PFSK-1 (cell line): Measurements from ENCODE around the gene DCBLD1.

ENCODE experiments used
- POLR2AphosphoS5 ChIP-seq: IDR thresholded peaks from 2 replicates; pipeline ENCODE4 v1.6.1; 2012; ENCODE audit warnings: low read depth, mild to moderate bottlenecking, control low read depth, low read length, moderate library complexity
- SIN3A ChIP-seq: IDR thresholded peaks from 2 replicates; pipeline ENCODE4 v1.6.1; 2012; ENCODE audit warnings: mild to moderate bottlenecking, low read length, moderate library complexity, borderline replicate concordance; ENCODE audit not compliant: insufficient read depth
- TAF1 ChIP-seq: IDR thresholded peaks from 2 replicates; pipeline ENCODE4 v1.6.1; 2012; ENCODE audit warnings: low read length, control low read depth, borderline replicate concordance; ENCODE audit not compliant: insufficient read depth
- TF ChIP-seq, protein P1 (sequence below), 2 experiments: IDR thresholded peaks; 2 replicates each; pipeline versions ENCODE4 v1.6.1 to v1.8.0; 2011 to 2012; ENCODE audit warnings: low read depth in 2 of 2, low read length in 2 of 2, control low read depth in 1 of 2, inconsistent platforms in 1 of 2, mild to moderate bottlenecking in 1 of 2, moderate library complexity in 1 of 2; ENCODE audit not compliant: insufficient read depth in 1 of 2

DNA sequence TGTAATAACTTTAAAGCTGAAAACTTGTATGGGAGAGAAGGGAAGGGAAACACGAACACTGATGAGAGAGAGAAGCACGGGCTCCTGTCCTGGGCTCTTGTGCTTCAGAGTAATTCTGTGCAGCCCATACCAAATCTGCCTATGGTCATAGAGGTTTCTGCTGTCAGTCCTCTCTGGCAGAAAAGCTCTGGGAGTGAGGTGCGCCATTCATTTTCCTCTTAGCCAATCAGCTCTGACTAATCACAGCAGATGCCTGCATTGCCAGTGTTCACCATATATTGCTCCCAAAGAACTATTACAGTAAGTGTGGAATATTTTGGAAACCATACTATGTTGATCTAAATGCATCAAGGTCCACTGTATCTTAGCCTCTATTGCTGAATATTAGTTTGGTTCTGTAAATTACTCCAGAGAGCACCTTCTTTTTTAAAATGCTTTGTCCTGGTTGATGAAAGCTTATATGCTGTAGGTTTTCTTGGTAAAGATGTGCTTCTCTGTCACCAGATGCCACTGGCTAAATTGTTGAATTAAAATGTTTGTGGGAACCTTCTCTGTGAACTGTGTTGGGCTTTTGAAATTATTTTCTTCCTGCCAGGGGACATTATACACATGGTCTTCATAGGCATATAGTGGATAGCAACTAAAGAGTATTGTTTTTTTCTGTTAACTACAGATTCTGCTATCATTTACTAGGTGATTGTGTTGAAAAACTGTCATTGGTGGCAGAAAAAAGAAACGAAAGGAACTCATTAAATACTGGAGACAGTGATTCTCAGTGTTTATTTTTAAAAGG, 38.3 kb downstream of the DCBLD1 start:
- TF ChIP-seq, protein P1, sequence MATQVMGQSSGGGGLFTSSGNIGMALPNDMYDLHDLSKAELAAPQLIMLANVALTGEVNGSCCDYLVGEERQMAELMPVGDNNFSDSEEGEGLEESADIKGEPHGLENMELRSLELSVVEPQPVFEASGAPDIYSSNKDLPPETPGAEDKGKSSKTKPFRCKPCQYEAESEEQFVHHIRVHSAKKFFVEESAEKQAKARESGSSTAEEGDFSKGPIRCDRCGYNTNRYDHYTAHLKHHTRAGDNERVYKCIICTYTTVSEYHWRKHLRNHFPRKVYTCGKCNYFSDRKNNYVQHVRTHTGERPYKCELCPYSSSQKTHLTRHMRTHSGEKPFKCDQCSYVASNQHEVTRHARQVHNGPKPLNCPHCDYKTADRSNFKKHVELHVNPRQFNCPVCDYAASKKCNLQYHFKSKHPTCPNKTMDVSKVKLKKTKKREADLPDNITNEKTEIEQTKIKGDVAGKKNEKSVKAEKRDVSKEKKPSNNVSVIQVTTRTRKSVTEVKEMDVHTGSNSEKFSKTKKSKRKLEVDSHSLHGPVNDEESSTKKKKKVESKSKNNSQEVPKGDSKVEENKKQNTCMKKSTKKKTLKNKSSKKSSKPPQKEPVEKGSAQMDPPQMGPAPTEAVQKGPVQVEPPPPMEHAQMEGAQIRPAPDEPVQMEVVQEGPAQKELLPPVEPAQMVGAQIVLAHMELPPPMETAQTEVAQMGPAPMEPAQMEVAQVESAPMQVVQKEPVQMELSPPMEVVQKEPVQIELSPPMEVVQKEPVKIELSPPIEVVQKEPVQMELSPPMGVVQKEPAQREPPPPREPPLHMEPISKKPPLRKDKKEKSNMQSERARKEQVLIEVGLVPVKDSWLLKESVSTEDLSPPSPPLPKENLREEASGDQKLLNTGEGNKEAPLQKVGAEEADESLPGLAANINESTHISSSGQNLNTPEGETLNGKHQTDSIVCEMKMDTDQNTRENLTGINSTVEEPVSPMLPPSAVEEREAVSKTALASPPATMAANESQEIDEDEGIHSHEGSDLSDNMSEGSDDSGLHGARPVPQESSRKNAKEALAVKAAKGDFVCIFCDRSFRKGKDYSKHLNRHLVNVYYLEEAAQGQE (IDR thresholded peaks at IDR 0.05; ENCODE audit: insufficient read depth in 1 of 2, low read depth in 2 of 2, low read length in 2 of 2) = no peak
- TF ChIP-seq TAF1 (no peak), POLR2AphosphoS5 (no peak), SIN3A (no peak)
